GM12878 (cell line): ENCODE data around the gene SLC29A4. TPM values are rescaled to one million over a fixed set of nuclear protein-coding genes. Genes with fewer than 3 reads are reported as not detected.

Experiments used
- ATAC-seq: fragments of 200-7000 bp; cut with Tn5 transposase; 3 replicates; pipeline ENCODE4 v1.9.1; 2020; ENCODE audit warnings: mild to moderate bottlenecking, moderate library complexity
- BruUV-seq: library from RNA; stranded (reverse); fragments of 400-500 nt; replicated peaks from 2 replicates; lab custom pipeline; 2021; lab: Mats Ljungman, UMichigan
- CTCF ChIA-PET: fragments of 300-600 bp; sonication (Branson Sonifier 250); formaldehyde crosslinking; extraction: SDS; loops from one replicate; lab custom pipeline; 2021; ENCODE audit warnings: inconsistent platforms; lab: Yijun Ruan, JAX
- POLR2A ChIA-PET: fragments of 350-600 bp; formaldehyde crosslinking; extraction: SDS; loops from one replicate; lab custom pipeline; 2021; ENCODE audit warnings: inconsistent platforms; lab: Charles Lee
- RAD21 ChIA-PET: fragments of 300-600 bp; sonication (Branson Sonifier 250); formaldehyde crosslinking; loops from one replicate; lab custom pipeline; 2023; ENCODE audit warnings: antibody characterized with exemption; ENCODE audit not compliant: unreplicated experiment; lab: Charles Lee
- SMC1A ChIA-PET: fragments of 300-600 bp; sonication (Branson Sonifier 250); formaldehyde crosslinking; loops from one replicate; lab custom pipeline; 2023; ENCODE audit not compliant: unreplicated experiment, uncharacterized antibody; lab: Charles Lee
- DNase-seq: peaks from one replicate; pipeline ENCODE4 v3.0.0-alpha.2; 2011; ENCODE audit warnings: low read depth, low spot score
- FAIRE-seq: peaks from 3 replicates; lab custom pipeline; 2011; peaks lifted over from hg19 to GRCh38; lab: Jason Lieb, UNC
- H2AFZ ChIP-seq: 2 replicates; pipeline ENCODE4 v1.6.0; 2011; ENCODE audit warnings: low read depth, low read length, control low read depth; ENCODE audit not compliant: control insufficient read depth
- H3K27ac ChIP-seq: 2 replicates; pipeline ENCODE4 v1.5.1; 2011; ENCODE audit warnings: control low read depth; ENCODE audit not compliant: control insufficient read depth, insufficient read depth
- H3K27me3 ChIP-seq, 2 experiments: replicated peaks in 1 of 2; 2 replicates each; pipeline versions ENCODE4 v1.6.0 to v1.6.1; 2011; ENCODE audit warnings: low read length in 1 of 2; ENCODE audit not compliant: control insufficient read depth in 2 of 2, insufficient read depth in 2 of 2
- H3K36me3 ChIP-seq, 2 experiments: 2 replicates each; pipeline ENCODE4 v1.5.1; 2011; ENCODE audit warnings: low read length in 1 of 2; ENCODE audit not compliant: control insufficient read depth in 2 of 2, insufficient read depth in 2 of 2
- H3K4me1 ChIP-seq: 2 replicates; pipeline ENCODE4 v1.6.1; 2011; ENCODE audit warnings: mild to moderate bottlenecking, low read length, moderate library complexity, mixed read lengths; ENCODE audit not compliant: control insufficient read depth, insufficient read depth
- H3K4me2 ChIP-seq: 2 replicates; pipeline ENCODE4 v1.6.0; 2011; ENCODE audit warnings: control low read depth; ENCODE audit not compliant: control insufficient read depth, insufficient read depth
- H3K4me3 ChIP-seq: fragments of 200-600 bp; sonication (generic); 2 replicates; pipeline ENCODE4 v1.5.1; 2016
- H3K79me2 ChIP-seq: 2 replicates; pipeline ENCODE4 v1.6.0; 2011; ENCODE audit warnings: low read length; ENCODE audit not compliant: control insufficient read depth, insufficient read depth
- H3K9ac ChIP-seq: 2 replicates; pipeline ENCODE4 v1.8.0; 2011; ENCODE audit warnings: low read length, control low read depth, mixed read lengths; ENCODE audit not compliant: control insufficient read depth, insufficient read depth
- H3K9me3 ChIP-seq: replicated peaks from 3 replicates; pipeline ENCODE4 v1.5.1; 2011; ENCODE audit warnings: mild to moderate bottlenecking, low read length; ENCODE audit not compliant: control insufficient read depth, insufficient read depth
- H4K20me1 ChIP-seq: 2 replicates; pipeline ENCODE4 v1.6.0; 2011; ENCODE audit not compliant: control insufficient read depth, insufficient read depth
- GATAD2B ChIP-seq: fragments of 450-650 bp; conservative IDR thresholded peaks from 2 replicates; pipeline ENCODE4 v1.6.1; 2017; ENCODE audit warnings: low read depth, mild to moderate bottlenecking, moderate library complexity
- IKZF1 ChIP-seq: fragments of 450-650 bp; conservative IDR thresholded peaks from 2 replicates; pipeline ENCODE4 v1.6.1; 2017; ENCODE audit warnings: antibody characterized with exemption, mild to moderate bottlenecking
- IRF4 ChIP-seq: IDR thresholded peaks from 2 replicates; pipeline ENCODE4 v1.6.1; 2011; ENCODE audit warnings: low read depth, low read length
- NR2F1 ChIP-seq: fragments of 450-650 bp; conservative IDR thresholded peaks from 2 replicates; pipeline ENCODE4 v1.6.1; 2017; ENCODE audit warnings: mild to moderate bottlenecking
- SPI1 ChIP-seq: IDR thresholded peaks from 2 replicates; pipeline ENCODE4 v1.6.1; 2011; ENCODE audit warnings: low read depth, mild to moderate bottlenecking, low read length, moderate library complexity, borderline replicate concordance; ENCODE audit not compliant: insufficient read depth
- WGBS: methylation state at CpG from one replicate; pipeline ENCODE4 v1.1.6; 2016; ENCODE audit warnings: low lambda C conversion rate; ENCODE audit not compliant: insufficient replicate concordance, insufficient coverage; ENCODE audit errors: missing lambda C conversion rate; 5-methylcytosine and 5-hydroxymethylcytosine counted together
- in situ Hi-C: fragments of 300-500 bp; cut with MboI; formaldehyde crosslinking; loops from 9 replicates; pipeline ENCODE4 v1.14.3; 2018; ENCODE audit warnings: mixed read lengths
- intact Hi-C: fragments of 100-400 bp; cut with micrococcal nuclease; formaldehyde crosslinking; loops from one replicate; pipeline ENCODE4 v1.14.2; 2022; ENCODE audit not compliant: unreplicated experiment
- polyA plus RNA-seq, 11 experiments: library from polyadenylated mRNA; depleted of rRNA in 4 of 11; unstranded in 6 of 11; stranded (reverse) in 5 of 11; fragments of >200 nt; fragmentation: Nextera tagmentation in 4 of 11; fragmentation: Illumina TruSeq in 1 of 11; extraction: Ambion mirVana in 4 of 11; extraction: Trizol in 1 of 11; gene quantifications; 1 replicate in 1 of 11; 2 replicates in 10 of 11; pipeline versions ENCODE4 v1.2.1 to v1.2.3, GENCODE V29; 2011 to 2016; ENCODE audit warnings: inconsistent platforms in 2 of 11, missing spikeins in 2 of 11, low read depth in 1 of 11
- total RNA-seq, 4 experiments: library from RNA; depleted of rRNA in 3 of 4; stranded (reverse); fragments of >200 nt in 3 of 4; fragmentation: Illumina TruSeq in 1 of 4; extraction: Trizol in 1 of 4; gene quantifications; 2 replicates each; pipeline versions ENCODE4 v1.2.1 to v1.2.3, GENCODE V29; 2013 to 2021
- TF ChIP-seq, protein P1 (sequence below): fragments of 450-650 bp; IDR thresholded peaks from 2 replicates; pipeline ENCODE4 v1.6.1; 2016; ENCODE audit warnings: mild to moderate bottlenecking
- TF ChIP-seq, protein P2 (sequence below): fragments of 450-650 bp; IDR thresholded peaks from 2 replicates; pipeline ENCODE4 v1.6.1; 2016; ENCODE audit warnings: mild to moderate bottlenecking

The SLC29A4 gene
- total and polyA plus RNA-seq, 10 of the 15 experiments (the other 5 are each of a cell fraction or from before 2014, with no cell fraction given), result 0.11 to 0.72 (median 0.23) TPM; not detected in 3

DNA sequence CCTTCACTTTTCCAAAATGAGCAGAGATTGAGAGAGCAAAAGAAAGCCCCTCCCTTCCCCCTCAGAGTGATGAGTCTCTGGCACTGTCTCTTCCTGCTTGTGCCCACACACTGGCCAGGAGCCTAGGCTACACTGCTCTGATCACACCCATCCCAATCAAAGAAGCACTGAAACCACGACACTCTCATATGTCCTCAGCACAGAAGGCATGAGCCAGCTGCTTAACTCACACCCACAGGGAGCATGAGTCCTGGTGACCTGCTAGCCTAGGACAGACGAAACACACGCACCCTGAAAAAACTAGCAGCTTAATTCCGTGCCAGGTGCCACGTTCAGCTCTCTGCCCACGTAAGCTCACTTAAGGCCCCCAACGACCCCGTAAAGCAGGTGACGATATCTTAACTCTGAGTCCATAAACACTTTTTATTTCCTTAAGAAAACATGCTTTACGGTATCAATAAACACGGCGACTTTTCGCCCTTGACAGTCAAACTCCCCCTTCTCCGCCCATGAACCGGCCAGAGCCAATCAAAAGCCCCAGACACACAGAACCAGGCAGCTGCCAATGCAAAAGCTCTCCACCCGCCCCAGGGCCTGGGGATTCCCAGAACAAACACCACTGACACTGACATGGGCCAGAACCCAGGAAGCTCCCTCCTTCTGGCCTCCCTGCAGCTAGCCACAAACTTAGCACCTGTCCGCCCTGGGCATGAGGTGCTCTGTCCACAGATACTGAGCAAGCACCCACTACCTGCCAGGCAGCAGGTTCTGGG lies 71.9 kb downstream of the SLC29A4 start:
- intact Hi-C loops, result no loop called here
- DNase-seq, result no peak
- TF ChIP-seq SPI1 (no peak), NR2F1 (peak; percentile 40; the same call in 1 of the 2 replicates), IRF4 (no peak), IKZF1 (0 out of 2 replicates have a peak, but pooled peaks have one; percentile 15), GATAD2B (0 out of 2 replicates have a peak, but pooled peaks have one; percentile 19)
- TF ChIP-seq, protein P1, sequence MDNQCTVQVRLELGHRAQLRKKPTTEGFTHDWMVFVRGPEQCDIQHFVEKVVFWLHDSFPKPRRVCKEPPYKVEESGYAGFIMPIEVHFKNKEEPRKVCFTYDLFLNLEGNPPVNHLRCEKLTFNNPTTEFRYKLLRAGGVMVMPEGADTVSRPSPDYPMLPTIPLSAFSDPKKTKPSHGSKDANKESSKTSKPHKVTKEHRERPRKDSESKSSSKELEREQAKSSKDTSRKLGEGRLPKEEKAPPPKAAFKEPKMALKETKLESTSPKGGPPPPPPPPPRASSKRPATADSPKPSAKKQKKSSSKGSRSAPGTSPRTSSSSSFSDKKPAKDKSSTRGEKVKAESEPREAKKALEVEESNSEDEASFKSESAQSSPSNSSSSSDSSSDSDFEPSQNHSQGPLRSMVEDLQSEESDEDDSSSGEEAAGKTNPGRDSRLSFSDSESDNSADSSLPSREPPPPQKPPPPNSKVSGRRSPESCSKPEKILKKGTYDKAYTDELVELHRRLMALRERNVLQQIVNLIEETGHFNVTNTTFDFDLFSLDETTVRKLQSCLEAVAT, result peak; percentile 94
- TF ChIP-seq, protein P2, sequence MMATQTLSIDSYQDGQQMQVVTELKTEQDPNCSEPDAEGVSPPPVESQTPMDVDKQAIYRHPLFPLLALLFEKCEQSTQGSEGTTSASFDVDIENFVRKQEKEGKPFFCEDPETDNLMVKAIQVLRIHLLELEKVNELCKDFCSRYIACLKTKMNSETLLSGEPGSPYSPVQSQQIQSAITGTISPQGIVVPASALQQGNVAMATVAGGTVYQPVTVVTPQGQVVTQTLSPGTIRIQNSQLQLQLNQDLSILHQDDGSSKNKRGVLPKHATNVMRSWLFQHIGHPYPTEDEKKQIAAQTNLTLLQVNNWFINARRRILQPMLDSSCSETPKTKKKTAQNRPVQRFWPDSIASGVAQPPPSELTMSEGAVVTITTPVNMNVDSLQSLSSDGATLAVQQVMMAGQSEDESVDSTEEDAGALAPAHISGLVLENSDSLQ, result peak; percentile 42
- TF ChIP-seq, all 136 proteins: peak for 5
- H3K9me3 ChIP-seq, result no peaks in the 10 kb centered on the region
- H4K20me1 ChIP-seq, result no peaks in the 10 kb centered on the region
- no peak overlapping the region for H3K4me3 ChIP-seq
- H3K79me2 ChIP-seq, result peaks cover 3% of the 10 kb centered on the region
- FAIRE-seq, result no peak
- peak; percentile 92 for ATAC-seq
- peaks cover 10% of the 10 kb centered on the region for H3K4me1 ChIP-seq
- H3K9ac ChIP-seq, result no peak overlapping the region
- no peak overlapping the region; the same call in 1 of the 2 replicates for H3K27ac ChIP-seq
- BruUV-seq, result no TSS peak
- no peaks in the 10 kb centered on the region for H3K27me3 ChIP-seq
- H2AFZ ChIP-seq, result no peak overlapping the region
- in situ Hi-C loops, result no loop called here
- ChIA-PET CTCF (interaction anchor here (0.8 to 3.3 kb wide), 7 partner anchors 11 to 140 kb away, joined by 3 to 38 read pairs (median 7); no protein-coding TSS in a partner anchor), RAD21 (interaction anchor here (0.7 to 1.6 kb wide), 4 partner anchors 12 to 119 kb away, joined by 3 to 5 read pairs (median 4); no protein-coding TSS in a partner anchor), POLR2A (interaction anchor here (0.6 kb wide), 1 partner anchor 1371 kb away, joined by 3 read pairs; no protein-coding TSS in a partner anchor), SMC1A (interaction anchor here (0.6 to 1.7 kb wide), 8 partner anchors 16 to 147 kb away, joined by 3 to 8 read pairs (median 3); no protein-coding TSS in a partner anchor)
- WGBS, result 87% methylated on average over 17 of the region's 17 CpGs
- peaks cover 17 to 20% of the 10 kb centered on the region in 2 experiments for H3K36me3 ChIP-seq
- H3K4me2 ChIP-seq, result peak overlapping the region; percentile 25; the same call in 1 of the 2 replicates

Other genes with a start within 250 kb of the SLC29A4 start
- 6.4 and 6.6 TPM in 2 replicates for gene RBAK, start 237.1 kb upstream of the SLC29A4 start, total RNA-seq (2014; rRNA removed)
- gene RBAK, start 237.1 kb upstream of the SLC29A4 start, total RNA-seq (2014; rRNA removed; fragmentation: Illumina TruSeq; extraction: Trizol), result 9.6 and 9.8 TPM in 2 replicates
- 8.0 and 8.7 TPM in 2 replicates for gene RBAK, start 237.1 kb upstream of the SLC29A4 start, total RNA-seq (2021)
- gene RBAK, start 237.1 kb upstream of the SLC29A4 start, polyA plus RNA-seq (2011; rRNA removed), result 10.2 and 19.0 TPM in 2 replicates
- 8.1 and 10.4 TPM in 2 replicates for gene RBAK, start 237.1 kb upstream of the SLC29A4 start, polyA plus RNA-seq (2014; fragmentation: Illumina TruSeq; extraction: Trizol)
- gene RBAK, start 237.1 kb upstream of the SLC29A4 start, polyA plus RNA-seq (2014; fragmentation: Nextera tagmentation; extraction: Ambion mirVana), result 1 to 10 TPM; 1.9 to 2.4 TPM
- gene RBAK, start 237.1 kb upstream of the SLC29A4 start, polyA plus RNA-seq (2014; rRNA removed), result 4.3 and 5.4 TPM in 2 replicates
- gene RBAK, start 237.1 kb upstream of the SLC29A4 start, polyA plus RNA-seq (2016; fragmentation: Nextera tagmentation; extraction: Ambion mirVana), result 1 to 10 TPM; 3.5 to 4.0 TPM
- gene WIPI2, start 92.7 kb upstream of the SLC29A4 start, total RNA-seq (2014; rRNA removed), result 33.9 and 41.4 TPM in 2 replicates
- gene WIPI2, start 92.7 kb upstream of the SLC29A4 start, total RNA-seq (2014; rRNA removed; fragmentation: Illumina TruSeq; extraction: Trizol), result 28.7 and 28.9 TPM in 2 replicates
- gene WIPI2, start 92.7 kb upstream of the SLC29A4 start, total RNA-seq (2021), result 50.3 and 55.1 TPM in 2 replicates
- gene WIPI2, start 92.7 kb upstream of the SLC29A4 start, polyA plus RNA-seq (2011; rRNA removed), result 74.1 and 103 TPM in 2 replicates
- 36.9 and 43.2 TPM in 2 replicates for gene WIPI2, start 92.7 kb upstream of the SLC29A4 start, polyA plus RNA-seq (2014; fragmentation: Illumina TruSeq; extraction: Trizol)
- 10 to 100 TPM in 1 of 2 experiments, 1 to 10 TPM in 1; 6.9 to 12.2 TPM for gene WIPI2, start 92.7 kb upstream of the SLC29A4 start, polyA plus RNA-seq (2014; fragmentation: Nextera tagmentation; extraction: Ambion mirVana)
- gene WIPI2, start 92.7 kb upstream of the SLC29A4 start, polyA plus RNA-seq (2014; rRNA removed), result 56.6 and 59.0 TPM in 2 replicates
- 10 to 100 TPM; 42.5 to 45.7 TPM for gene WIPI2, start 92.7 kb upstream of the SLC29A4 start, polyA plus RNA-seq (2016; fragmentation: Nextera tagmentation; extraction: Ambion mirVana)
- gene TNRC18, start 140.9 kb downstream of the SLC29A4 start, total RNA-seq (2014; rRNA removed), result 6.5 and 6.8 TPM in 2 replicates
- gene TNRC18, start 140.9 kb downstream of the SLC29A4 start, total RNA-seq (2014; rRNA removed; fragmentation: Illumina TruSeq; extraction: Trizol), result 10.6 and 11.5 TPM in 2 replicates
- gene TNRC18, start 140.9 kb downstream of the SLC29A4 start, total RNA-seq (2021), result 31.3 and 31.7 TPM in 2 replicates
- gene TNRC18, start 140.9 kb downstream of the SLC29A4 start, polyA plus RNA-seq (2011; rRNA removed), result 3.9 and 4.0 TPM in 2 replicates
- gene TNRC18, start 140.9 kb downstream of the SLC29A4 start, polyA plus RNA-seq (2014; fragmentation: Illumina TruSeq; extraction: Trizol), result 10.3 and 18.2 TPM in 2 replicates
- under 1 TPM; 0.02 to 0.10 TPM for gene TNRC18, start 140.9 kb downstream of the SLC29A4 start, polyA plus RNA-seq (2014; fragmentation: Nextera tagmentation; extraction: Ambion mirVana)
- gene TNRC18, start 140.9 kb downstream of the SLC29A4 start, polyA plus RNA-seq (2014; rRNA removed), result 13.7 and 17.2 TPM in 2 replicates
- 1 to 10 TPM; 1.0 to 1.2 TPM for gene TNRC18, start 140.9 kb downstream of the SLC29A4 start, polyA plus RNA-seq (2016; fragmentation: Nextera tagmentation; extraction: Ambion mirVana)
- gene FBXL18, start 230.9 kb downstream of the SLC29A4 start, total RNA-seq (2014; rRNA removed), result 4.7 and 6.7 TPM in 2 replicates
- 2.0 and 2.8 TPM in 2 replicates for gene FBXL18, start 230.9 kb downstream of the SLC29A4 start, total RNA-seq (2014; rRNA removed; fragmentation: Illumina TruSeq; extraction: Trizol)
- 15.9 and 19.6 TPM in 2 replicates for gene FBXL18, start 230.9 kb downstream of the SLC29A4 start, total RNA-seq (2021)
- gene FBXL18, start 230.9 kb downstream of the SLC29A4 start, polyA plus RNA-seq (2011; rRNA removed), result 0.61 and 2.0 TPM in 2 replicates
- gene FBXL18, start 230.9 kb downstream of the SLC29A4 start, polyA plus RNA-seq (2014; fragmentation: Illumina TruSeq; extraction: Trizol), result 0.95 and 2.7 TPM in 2 replicates
- 1 to 10 TPM in 1 of 2 experiments, under 1 TPM in 1; 0.80 to 1.1 TPM for gene FBXL18, start 230.9 kb downstream of the SLC29A4 start, polyA plus RNA-seq (2014; fragmentation: Nextera tagmentation; extraction: Ambion mirVana)
- gene FBXL18, start 230.9 kb downstream of the SLC29A4 start, polyA plus RNA-seq (2014; rRNA removed), result 10.0 and 11.3 TPM in 2 replicates
- gene FBXL18, start 230.9 kb downstream of the SLC29A4 start, polyA plus RNA-seq (2016; fragmentation: Nextera tagmentation; extraction: Ambion mirVana), result 10 to 100 TPM; 13.6 to 14.8 TPM
- 5,201 and 6,104 TPM in 2 replicates for gene ACTB, start 247.7 kb downstream of the SLC29A4 start, total RNA-seq (2014; rRNA removed)
- gene ACTB, start 247.7 kb downstream of the SLC29A4 start, total RNA-seq (2014; rRNA removed; fragmentation: Illumina TruSeq; extraction: Trizol), result 5,689 and 6,359 TPM in 2 replicates
- 16,196 and 16,641 TPM in 2 replicates for gene ACTB, start 247.7 kb downstream of the SLC29A4 start, total RNA-seq (2021)
- 1,147 and 2,786 TPM in 2 replicates for gene ACTB, start 247.7 kb downstream of the SLC29A4 start, polyA plus RNA-seq (2011; rRNA removed)
- gene ACTB, start 247.7 kb downstream of the SLC29A4 start, polyA plus RNA-seq (2014; fragmentation: Illumina TruSeq; extraction: Trizol), result 10,962 and 12,114 TPM in 2 replicates
- over 10,000 TPM; 10,715 to 12,414 TPM for gene ACTB, start 247.7 kb downstream of the SLC29A4 start, polyA plus RNA-seq (2014; fragmentation: Nextera tagmentation; extraction: Ambion mirVana)
- gene ACTB, start 247.7 kb downstream of the SLC29A4 start, polyA plus RNA-seq (2014; rRNA removed), result 5,798 and 7,688 TPM in 2 replicates
- gene ACTB, start 247.7 kb downstream of the SLC29A4 start, polyA plus RNA-seq (2016; fragmentation: Nextera tagmentation; extraction: Ambion mirVana), result over 10,000 TPM; 31,192 to 31,914 TPM